GM12891 (cell line): ENCODE measurements around the gene OLFM1.

Experiments
- DNase-seq: peaks from one replicate; pipeline ENCODE4 v3.0.0; 2011; ENCODE audit warnings: low spot score; ENCODE audit not compliant: insufficient read length
- FAIRE-seq: peaks from 2 replicates; lab custom pipeline; 2011; peaks lifted over from hg19 to GRCh38; lab: Jason Lieb, UNC
- PAX5 ChIP-seq: IDR thresholded peaks from 2 replicates; pipeline ENCODE4 v1.6.1; 2011; ENCODE audit warnings: low read length, moderate library complexity, mild to moderate bottlenecking; ENCODE audit not compliant: insufficient read depth, severe bottlenecking
- POLR2A ChIP-seq: IDR thresholded peaks from 2 replicates; pipeline ENCODE4 v1.6.1; 2011; ENCODE audit warnings: low read depth, low read length, control low read depth
- POLR2AphosphoS5 ChIP-seq: IDR thresholded peaks from 2 replicates; pipeline ENCODE4 v1.6.1; 2011; ENCODE audit warnings: low read depth, low read length, control low read depth
- POU2F2 ChIP-seq: IDR thresholded peaks from 2 replicates; pipeline ENCODE4 v1.6.1; 2011; ENCODE audit warnings: low read depth, mild to moderate bottlenecking, control low read depth, low read length, moderate library complexity
- SPI1 ChIP-seq: IDR thresholded peaks from 2 replicates; pipeline ENCODE4 v1.6.1; 2011; ENCODE audit warnings: low read depth, low read length, control low read depth
- TAF1 ChIP-seq: IDR thresholded peaks from 2 replicates; pipeline ENCODE4 v1.6.1; 2011; ENCODE audit warnings: low read depth, low read length, control low read depth

The OLFM1 gene

GRCh38 chr9:135046739-135047350 is 40.6 kb upstream of the OLFM1 start:
- no peak for FAIRE-seq
- TF ChIP-seq POU2F2 (no peak), SPI1 (no peak), PAX5 (no peak), POLR2A (no peak), TAF1 (no peak), POLR2AphosphoS5 (no peak)

DNA sequence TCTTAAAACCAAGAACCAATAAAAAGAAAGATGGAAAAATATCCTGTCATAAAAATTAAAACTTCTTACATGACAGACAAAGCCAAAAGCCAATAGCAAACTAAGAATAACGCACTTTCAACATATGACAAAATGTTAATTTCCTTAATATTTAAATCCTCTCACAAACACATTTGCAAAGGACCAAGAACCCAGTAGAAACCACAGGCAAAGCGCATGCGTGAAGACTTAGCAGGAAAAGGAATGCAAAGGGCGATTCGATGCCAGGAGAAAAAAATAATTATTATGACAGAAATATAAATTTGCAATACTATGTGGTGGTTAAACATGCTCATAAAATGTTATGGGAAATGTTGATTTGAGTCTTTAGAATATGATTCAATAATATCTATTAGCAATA is 39.9 kb upstream of the OLFM1 start:
- FAIRE-seq = no peak

More at GRCh38 chr9:135046739-135047350, 40.6 kb upstream of the OLFM1 start:
- no peak for DNase-seq

GRCh38 chr9:135048046-135048757 is 39.3 kb upstream of the OLFM1 start:
- DNase-seq (no peak), FAIRE-seq (no peak)
- TF ChIP-seq POLR2AphosphoS5 (no peak), TAF1 (no peak), SPI1 (no peak), PAX5 (no peak), POU2F2 (no peak)

More for the DNA sequence above, 39.9 kb upstream of the OLFM1 start:
- TF ChIP-seq POU2F2 (no peak), SPI1 (no peak), PAX5 (no peak), POLR2AphosphoS5 (no peak), TAF1 (no peak), POLR2A (no peak)
- no peak for DNase-seq

DNA sequence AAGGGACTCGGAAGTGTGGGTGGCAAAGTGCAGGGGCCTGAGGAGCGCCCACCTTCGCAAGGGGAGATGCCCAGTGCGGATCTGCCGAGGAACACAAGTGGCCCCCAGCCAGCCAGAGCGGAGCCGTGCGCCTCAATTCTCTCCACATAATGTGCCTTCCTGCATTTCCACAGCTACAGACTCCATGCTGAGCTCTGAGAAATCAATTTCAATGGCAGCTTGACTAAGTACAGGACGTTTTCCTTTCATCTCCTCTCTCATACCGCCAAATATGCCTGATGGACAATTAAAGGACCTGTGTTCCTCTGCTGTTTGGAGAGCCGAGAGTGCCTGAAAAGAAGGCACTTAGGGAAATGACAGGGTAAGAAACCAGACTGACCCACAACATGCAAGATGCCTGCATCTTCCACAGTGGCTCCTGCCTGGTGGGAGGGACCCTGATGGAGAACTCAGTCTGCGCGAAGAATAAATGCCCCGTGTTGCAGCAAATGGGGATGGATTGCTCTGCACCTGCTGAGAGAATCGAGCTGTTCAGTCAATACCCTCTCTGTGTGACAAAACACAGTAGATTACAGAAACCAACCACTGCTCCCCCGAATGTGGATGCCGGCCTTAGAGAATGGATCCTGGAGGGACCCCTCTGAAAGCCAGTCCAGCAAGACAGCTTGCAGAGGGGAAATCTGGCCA is 38.6 kb upstream of the OLFM1 start:
- DNase-seq = no peak
- TF ChIP-seq SPI1 (no peak), PAX5 (no peak), POLR2A (no peak), POLR2AphosphoS5 (no peak), POU2F2 (no peak), TAF1 (no peak)
- FAIRE-seq = no peak

- no peak for FAIRE-seq
- no peak for DNase-seq
- no peak for TF ChIP-seq TAF1
- TF ChIP-seq POU2F2 = no peak
- TF ChIP-seq SPI1 = no peak
- no peak for TF ChIP-seq POLR2A
- TF ChIP-seq PAX5 = no peak
- TF ChIP-seq POLR2AphosphoS5 = no peak
Observed at GRCh38 chr9:135049460-135049859, 38.0 kb upstream of the OLFM1 start.

GRCh38 chr9:135050072-135050990 is 37.1 kb upstream of the OLFM1 start:
- FAIRE-seq = no peak
- DNase-seq = no peak
- TF ChIP-seq POU2F2 (no peak), POLR2A (no peak), POLR2AphosphoS5 (no peak), PAX5 (no peak), SPI1 (no peak), TAF1 (no peak)

- FAIRE-seq (no peak), DNase-seq (no peak)
- TF ChIP-seq POLR2A (no peak), TAF1 (no peak), PAX5 (no peak), SPI1 (no peak), POLR2AphosphoS5 (no peak), POU2F2 (no peak)
Observed at GRCh38 chr9:135051316-135052038, 36.0 kb upstream of the OLFM1 start.

- FAIRE-seq (no peak), DNase-seq (no peak)
- TF ChIP-seq SPI1 (peak; percentile 81), POLR2A (no peak), TAF1 (no peak), POLR2AphosphoS5 (no peak), POU2F2 (no peak)
Observed at GRCh38 chr9:135053133-135053532, 34.3 kb upstream of the OLFM1 start.
